HG03354 (cell line): ENCODE results near the gene PCYOX1L.
"Not testable (repeated sequence)": the region's sequence is repeated elsewhere in the genome, so short reads cannot be mapped to it uniquely, and the experiment has no call there.

Experiments used
- ATAC-seq: cut with Tn5 transposase; IDR thresholded peaks from one replicate; pipeline ENCODE4 v1.9.1; 2021; ENCODE audit warnings: mild to moderate bottlenecking; ENCODE audit not compliant: unreplicated experiment, poor library complexity, severe bottlenecking

The PCYOX1L gene

DNA sequence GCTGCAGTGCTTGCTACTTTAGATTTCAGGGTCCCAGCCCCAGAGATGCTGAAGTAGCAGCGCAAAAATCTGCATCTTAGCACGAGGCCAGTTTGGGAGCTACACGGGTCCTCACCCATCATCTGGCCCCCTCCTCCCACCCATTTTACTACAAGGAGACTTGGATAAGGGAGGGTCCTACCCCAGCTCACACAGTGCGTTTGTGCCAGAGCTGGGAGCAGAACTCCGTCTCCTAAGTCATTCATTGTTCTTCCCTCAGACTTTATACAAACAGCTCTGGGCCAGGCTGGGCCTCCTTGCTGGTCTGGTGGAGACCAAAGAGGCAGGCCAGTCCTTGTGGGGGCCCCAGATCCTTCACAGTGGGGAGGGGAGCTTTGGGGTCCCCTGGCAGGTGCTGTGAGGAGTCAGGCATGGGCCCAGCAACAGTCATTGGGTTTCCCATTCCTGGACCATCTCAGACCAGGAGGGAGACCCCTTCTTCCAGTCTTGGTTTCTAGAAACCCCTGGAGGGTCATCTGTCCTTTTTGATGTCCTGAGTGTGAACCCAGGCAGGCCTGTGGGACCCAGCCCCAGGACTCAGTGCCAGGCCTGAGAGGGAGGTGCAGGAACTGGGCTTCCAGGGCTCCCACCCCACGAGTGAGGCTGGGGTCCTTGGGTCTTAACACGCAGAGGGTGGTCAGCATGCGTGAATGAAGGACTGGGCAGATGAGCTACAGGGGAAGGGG, 23.6 kb downstream of the PCYOX1L start:
- ATAC-seq = peak; percentile 20

DNA sequence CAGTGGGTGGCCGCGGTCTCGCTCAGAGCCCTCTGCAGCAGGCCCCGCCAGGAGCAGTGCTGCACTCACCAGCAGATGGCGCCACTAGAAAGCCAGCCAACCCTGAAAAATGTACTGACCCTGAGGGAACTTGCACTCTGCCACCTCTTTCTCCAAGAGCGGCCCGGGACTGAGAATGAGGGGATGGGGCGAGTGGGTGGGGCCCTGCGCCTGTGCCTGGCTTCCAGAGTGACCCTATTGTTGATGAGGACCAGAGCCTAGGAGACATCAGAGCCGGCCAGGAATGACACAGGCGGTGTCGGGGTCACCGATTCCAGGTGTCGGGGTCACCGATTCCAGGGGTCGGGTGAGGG, 24.1 kb downstream of the PCYOX1L start:
- peak; percentile 85 for ATAC-seq

DNA sequence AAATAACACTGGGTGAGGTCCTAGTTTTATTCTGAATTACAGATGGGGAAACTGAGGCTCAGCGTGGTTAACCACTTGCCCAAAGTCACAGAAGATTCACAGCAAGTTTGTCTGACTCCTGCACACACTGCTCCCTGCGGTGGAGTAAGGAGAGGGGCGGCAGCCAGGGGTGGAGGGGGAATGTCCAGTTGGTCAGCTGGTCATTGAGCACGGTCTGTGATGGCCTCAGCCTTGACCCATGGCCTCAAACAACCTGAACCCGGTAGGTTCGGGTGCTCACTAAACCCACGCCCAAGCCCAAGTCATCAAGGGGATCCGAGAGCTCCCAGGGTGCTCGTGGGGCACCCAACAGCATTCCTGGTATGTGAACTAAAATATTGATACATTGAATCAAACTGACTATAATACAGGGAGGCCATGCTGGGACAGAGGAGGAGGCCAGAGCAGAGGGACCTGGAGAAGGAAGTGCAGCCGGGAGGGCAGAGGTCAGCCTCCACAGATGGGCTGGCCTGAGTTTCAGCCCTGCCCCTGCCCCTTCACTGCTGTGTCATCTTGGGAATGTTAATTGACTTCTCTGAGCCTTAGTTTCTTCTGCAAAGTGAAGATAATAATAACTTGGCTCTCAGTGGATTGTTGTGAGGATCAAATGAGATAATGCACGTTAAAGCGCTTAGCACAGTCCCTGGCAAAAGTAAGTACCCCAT, 24.8 kb downstream of the PCYOX1L start:
- no peak for ATAC-seq

DNA sequence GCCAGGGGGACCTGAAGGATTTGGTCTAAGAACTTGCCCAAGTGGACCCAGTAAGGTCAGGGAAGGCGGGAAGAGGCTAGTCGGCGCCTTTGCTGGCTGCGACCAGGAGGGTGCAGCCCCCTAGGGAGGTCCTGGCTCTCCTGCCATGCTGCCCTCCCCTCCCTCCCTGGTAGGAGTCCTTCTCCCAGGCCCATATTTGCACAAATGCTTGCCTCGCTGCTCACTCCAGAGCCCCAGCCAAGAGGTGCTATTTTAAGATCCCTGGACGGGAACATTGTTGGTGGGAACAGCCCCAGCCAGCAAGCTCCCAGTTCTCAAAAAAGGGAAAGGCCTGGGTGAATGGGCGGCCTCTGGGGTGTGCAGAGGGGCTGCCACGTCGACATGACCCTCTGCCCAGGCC, 25.6 kb downstream of the PCYOX1L start:
- no peak for ATAC-seq

DNA sequence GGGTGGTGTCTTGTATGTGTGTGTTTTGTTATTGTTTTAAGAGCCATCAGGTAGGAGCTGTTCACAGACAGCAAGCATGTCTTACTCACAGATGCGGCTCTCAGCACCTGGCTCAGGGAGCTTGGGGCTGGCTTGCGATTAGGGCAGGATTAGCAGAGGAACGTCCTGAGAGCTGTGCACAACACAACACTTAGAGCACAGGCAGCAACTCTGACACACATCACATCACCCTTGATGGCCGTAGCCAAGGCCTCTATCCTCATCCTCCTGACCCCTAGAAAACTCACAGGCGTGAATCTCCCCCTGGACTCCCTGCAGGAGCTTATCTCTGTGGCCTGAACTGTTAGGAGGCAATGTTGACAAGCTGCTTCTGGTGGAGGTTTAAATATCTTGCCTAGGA, 28.3 kb downstream of the PCYOX1L start:
- ATAC-seq = no peak

DNA sequence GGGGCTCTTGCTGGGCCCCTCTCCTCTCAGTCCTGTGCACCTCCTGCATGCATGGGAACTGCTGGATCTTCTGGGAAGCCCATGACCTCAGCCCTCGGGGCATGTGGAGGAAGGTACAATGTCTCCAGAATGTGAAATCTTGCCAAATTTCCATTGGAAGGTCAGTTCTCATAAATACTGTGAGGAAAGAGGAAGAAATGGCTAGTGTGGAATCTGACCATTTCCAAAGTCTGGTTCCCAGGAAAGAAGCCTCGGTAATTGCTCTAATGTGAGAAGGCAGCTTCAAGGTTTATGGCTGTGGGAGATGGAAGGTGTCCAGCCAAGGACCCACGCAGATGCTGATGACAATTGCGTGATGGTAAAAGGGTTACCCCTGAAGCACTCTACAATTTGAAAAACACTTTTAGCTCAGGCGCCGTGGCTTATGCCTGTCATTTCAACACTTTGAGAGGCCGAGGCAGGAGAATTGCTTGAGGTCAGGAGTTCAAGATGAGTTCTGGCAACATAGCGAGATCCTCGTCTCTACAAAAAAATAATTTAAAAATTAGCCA, 29.3 kb downstream of the PCYOX1L start:
- no peak for ATAC-seq

DNA sequence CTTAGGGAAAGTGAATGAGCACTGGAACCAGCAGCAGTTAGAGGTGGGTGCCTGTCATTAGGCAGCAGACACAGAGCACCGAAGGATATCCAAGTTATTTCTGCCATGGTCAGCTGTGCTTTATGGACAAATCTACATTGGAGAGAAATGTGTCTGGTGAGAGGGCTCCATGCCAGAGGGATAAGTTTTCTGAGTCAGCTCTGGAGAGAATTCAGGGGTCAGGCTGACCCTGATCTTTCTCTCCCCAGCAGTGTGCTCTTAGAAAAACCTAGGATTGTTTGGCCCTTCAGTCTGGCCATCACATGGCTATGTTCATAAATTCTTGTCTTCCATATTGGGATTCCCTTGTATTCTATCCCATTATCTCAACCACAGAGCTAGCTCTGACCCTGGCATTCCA, 30.1 kb downstream of the PCYOX1L start:
- no peak for ATAC-seq

DNA sequence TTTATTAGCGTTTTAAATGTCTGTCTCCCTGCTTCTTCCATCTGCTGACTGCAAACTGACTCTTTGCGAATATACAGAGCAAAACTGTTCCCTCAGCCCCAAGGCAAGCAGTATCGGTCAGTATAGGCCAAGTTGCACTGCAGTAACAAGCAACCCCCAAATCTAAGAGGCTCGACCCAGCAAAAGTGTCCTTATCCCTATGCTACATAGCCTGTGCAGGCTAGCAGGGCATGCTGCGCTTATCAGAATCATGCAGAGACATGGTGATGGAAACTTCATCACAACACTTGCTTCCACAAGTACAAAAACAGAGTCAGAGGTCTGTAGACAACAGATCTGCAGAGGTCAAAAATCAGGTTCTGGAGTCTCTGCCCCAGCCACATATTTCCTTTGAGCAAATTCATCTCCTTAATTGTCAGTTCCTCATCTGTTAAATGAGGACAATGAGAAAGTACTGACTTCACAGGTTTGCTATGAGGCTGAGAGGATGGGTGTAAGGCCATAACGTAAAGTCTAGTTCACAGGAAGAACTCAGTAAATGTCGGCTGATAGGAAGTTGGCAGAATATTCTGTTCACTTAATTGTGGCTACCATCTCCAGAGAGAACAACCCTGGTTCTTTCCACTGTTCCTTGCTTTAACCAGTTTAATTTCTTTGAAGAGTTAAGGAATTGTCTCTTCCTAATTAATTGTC, 30.8 kb downstream of the PCYOX1L start:
- no peak for ATAC-seq

DNA sequence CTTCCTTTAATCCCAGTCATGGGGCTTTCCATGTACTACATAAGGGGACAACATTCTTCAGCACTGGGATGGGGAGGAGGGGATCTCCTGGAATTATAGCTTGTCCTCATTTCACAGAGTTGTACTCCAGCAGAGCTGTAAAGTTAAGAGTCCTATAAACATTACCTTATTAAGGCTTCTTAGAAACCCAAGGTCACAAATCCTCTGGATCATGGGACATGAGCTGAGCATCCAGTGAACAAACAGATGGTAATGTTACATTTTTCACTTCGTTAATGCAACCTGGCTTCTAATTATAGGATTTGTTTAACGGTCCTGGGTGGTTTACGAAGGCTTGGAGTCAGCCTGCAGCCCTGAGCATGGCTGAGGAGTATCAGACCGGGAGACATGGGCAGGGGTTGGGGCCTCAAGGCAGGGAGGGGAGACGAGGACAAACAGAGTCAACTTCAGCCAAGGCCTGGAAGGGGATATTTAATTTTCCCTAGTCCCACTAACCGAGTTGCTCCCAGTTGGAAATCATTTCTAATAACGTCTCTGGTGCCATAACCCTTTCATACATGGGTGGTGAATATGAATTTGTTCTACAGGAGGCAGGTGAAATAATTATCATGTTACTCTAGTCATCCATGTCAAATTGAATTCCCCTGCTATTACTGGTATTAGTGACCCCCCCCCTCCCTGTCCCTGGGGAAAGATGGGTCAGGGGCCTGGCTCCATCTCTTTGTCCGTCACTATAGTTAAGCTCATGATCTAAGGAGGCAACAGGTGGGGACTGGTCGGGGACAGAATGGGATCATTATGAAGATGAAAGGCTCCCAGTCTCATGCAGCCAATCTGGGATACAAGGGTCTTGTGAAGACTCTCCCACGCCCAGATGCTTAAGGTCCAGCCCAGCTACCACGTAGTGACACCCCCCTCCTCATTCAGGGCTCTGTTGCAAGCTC, 32.0 kb downstream of the PCYOX1L start:
- ATAC-seq = no peak

DNA sequence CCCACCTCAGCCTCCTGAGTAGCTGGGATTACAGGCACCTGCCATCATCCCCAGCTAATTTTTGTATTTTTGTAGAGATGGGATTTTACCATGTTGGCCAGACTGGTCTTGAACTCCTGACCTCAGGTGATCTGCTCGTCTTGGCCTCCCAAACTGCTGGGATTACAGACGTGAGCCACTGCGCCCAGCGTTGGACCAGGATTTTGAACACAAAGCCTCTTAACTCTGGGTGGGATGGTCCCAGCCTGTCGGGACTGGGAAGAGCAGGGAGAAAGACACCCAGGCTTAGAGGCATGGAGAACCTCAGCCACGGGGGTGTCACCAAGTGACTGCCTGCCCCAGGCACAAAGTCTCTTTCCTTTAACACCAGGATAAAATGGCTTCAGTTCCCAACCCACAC, 33.2 kb downstream of the PCYOX1L start:
- not testable (repeated sequence) for ATAC-seq

DNA sequence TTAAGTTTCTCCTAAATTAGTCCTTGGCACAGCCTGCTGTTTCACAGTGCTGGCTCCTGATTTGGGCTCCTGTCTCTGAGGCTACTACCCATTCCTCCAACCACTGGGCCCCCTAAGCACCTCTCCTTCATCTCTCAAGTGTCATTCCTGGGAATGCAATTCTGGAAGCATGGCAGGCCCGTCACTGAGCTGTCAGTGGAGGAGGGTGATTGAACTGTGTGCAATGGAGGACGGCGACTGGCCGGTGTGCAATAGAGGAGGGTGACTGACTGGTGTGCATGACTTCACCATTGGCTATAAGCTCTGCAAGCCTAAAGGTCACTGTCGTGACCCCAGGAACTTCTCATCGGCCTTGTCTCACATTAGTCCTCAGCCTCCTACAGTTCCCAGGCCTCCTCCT, 33.7 kb downstream of the PCYOX1L start:
- ATAC-seq = no peak

DNA sequence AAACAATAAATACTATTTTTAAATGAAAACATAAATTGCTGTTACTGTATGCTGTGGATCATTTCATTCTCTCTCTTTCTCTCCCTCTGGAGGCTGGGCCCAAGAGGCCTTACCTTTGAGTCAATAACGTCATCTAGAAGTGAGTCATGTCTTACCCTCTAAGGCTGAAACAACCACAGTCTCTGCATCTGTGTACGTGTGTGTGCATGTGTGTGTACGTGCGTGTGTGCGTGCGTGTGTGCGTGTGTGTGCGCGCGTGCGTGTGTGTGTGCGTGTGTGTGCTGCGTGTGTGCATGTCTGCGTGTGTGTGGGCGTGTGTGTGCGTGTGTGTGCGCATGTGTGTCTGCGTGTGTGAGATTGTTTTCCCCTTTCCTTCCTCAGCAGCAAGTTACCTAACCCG, 34.9 kb downstream of the PCYOX1L start:
- no peak for ATAC-seq

DNA sequence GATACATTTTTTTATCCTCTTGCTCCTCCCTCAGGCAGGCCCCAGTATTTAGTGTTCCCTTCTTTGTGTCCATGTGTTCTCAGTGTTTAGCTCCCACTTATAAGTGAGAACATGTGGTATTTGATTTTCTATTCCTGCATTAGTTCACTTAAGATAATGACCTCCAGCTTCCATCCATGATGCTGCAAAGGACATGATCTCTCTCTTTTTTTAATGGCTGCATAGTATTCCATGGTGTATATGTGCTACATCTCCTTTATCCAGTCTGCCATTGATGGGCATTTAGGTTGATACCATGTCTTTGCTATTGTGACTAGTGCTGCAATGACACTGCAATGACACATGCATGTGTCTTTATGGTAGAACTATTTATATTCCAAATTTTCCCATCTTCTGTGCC, 37.1 kb downstream of the PCYOX1L start:
- ATAC-seq = not testable (repeated sequence)

DNA sequence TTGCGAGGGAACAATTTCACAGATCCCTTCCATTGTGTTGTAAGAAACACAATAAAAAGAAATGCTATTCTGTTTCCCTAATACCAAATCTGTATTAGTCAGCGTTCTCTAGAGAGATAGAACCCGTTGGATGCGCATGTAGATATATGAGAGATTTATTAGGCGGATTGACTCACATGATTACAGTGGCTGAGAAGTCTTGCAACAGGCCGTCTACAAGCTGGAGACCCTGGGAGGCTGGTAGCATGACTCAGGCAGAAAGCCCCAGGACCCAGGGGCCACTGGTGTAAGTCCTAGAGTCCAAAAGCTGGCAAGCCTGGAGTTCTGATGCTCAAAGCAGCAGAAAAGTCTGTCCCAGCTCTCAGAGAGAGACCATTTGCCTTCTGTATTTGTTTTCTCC, 39.7 kb downstream of the PCYOX1L start:
- ATAC-seq = no peak

DNA sequence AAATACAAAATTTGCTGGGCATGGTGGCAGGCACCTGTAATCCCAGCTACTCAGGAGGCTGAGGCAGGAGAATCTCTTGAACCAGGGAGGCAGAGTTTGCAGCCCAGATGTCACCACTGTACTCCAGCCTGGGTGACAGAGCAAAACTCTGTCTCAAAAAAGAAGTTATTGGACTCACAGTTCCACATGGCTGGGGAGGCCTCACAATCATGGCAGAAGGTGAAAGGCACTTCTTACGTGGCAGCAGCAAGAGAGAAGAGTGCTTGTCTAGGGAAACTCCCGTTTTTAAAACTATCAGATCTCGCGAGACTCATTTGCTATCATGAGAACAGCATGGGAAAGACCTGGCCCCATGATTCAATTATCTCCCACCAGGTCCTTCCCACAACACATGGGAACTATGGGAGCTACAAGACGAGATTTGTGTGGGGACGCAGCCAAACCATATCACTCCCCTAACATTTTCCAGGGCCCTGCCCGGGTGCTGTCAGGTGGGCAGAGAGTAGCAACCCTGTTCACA, 41.0 kb downstream of the PCYOX1L start:
- not testable (repeated sequence) for ATAC-seq

DNA sequence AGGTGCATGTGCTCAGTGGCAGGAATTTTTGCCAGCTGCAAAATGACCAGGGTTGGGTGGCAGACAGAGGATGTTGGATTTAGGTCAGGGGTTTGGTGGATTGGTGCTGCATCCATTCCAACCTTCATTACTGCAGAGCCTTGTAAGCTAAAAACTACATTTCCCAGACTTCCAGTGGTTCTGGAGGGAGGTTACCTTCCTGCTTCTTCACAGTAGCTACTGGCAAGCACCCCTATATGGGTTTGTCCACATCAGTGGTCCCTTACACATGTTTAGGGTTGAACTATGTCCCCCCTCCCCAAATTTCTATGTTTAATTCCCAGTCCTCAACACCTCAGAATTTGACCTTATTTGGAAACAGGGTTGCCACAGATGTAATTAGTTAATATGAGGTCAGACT, 41.9 kb downstream of the PCYOX1L start:
- no peak for ATAC-seq

DNA sequence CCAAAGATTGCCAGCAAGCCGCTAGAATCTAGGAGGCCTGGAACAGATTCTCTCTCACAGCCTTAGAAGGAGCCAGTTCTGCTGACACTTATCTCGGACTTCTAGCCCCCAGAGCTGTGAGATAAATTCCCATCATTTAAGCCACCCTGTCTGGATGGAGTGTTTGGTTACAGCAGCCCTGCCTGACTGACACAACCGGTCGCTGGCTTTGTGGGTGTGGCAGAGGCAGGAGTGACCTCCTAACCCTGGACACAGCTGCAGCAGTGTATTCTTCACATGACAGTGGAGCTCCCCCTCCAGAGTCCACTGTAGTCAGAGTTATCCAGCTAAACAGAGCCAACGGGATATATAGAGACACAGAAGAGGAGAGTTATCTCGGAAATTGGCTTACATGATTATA, 42.5 kb downstream of the PCYOX1L start:
- ATAC-seq = no peak

DNA sequence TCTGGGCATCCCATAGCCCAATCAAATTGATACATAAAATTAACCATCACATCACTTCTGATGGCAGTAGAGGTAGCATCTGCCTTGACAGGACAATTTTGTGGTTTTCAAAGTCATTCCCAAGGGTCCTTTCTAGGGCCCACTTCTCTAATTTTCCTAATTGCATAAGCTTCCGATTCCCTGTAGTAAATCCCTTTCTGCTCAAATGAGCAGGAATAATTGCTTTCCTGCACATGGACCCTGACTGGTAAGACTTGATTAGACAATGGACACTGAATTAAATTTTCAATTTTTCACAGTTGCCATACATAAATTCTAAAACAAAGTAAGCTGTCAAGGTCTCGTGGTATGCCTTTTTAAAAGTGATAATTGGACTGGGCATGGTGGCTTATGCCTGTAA, 43.2 kb downstream of the PCYOX1L start:
- ATAC-seq = no peak

DNA sequence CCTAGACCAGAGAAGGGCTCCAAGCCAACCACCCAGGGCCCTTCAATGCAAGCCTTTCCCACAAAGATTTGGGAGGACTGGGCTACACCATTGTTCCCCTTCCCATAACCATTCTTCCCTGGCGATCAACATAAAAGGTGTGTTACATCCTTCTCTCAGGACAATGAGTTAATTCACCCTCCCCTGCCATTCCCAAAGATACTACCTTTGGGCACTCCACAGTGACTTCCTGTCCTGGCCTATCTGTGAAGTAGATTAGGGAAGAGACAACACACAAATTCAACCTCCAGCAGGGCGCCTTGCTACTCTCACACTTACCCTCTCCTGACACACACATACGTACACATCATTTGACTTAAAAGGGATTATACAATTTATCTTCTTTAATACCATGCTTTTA, 44.4 kb downstream of the PCYOX1L start:
- ATAC-seq = no peak
